HG03460 (cell line): ENCODE data around the gene RAD9A.

Experiments used
- ATAC-seq: cut with Tn5 transposase; IDR thresholded peaks from one replicate; pipeline ENCODE4 v1.9.1; 2021; ENCODE audit not compliant: unreplicated experiment

RAD9A gene

DNA sequence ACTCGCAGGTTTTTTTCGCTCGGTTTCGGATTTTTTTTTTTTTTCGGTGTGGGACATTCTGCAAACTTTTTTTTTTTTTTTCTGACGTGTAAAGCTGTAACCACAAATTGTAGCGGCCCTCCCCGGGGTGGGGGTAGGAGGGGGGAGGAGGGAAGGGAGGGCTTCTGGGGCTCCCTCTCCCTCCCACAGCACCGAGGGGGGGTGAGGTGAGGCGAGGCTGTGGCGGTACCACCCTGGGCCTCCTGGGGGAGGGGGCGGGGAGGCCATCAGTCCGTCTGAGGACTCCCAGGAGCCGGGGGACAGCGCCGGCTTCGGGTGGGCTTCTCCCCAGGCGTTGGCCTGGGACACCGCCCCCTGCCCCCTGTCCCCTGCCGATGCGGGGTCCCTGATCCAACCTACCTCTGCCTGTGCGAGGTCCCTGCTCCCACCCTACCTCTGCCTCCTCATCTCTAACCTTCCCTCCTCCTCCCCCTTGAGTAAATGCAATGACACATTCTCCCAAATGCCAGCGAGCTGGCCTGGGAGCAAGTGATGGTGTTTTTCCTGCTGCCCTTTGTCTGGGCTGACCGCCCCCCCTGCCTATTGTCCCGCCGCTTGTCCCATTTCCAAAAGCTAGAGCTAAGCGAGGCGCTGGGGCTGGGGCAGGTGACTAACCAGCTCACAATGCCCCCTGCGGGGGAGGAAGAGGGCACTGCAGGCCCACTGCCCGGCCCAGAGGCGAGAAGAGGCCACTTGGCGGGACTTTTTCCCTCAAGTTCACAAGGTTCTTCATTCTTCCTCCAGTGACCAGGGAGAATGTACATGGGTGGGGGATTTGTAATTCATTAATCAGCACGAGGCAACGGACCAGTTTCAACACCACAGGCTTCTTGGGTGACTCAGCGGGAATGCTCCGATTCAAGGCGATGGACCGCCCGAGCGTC, 17.9 kb upstream of the RAD9A start:
- no peak for ATAC-seq

DNA sequence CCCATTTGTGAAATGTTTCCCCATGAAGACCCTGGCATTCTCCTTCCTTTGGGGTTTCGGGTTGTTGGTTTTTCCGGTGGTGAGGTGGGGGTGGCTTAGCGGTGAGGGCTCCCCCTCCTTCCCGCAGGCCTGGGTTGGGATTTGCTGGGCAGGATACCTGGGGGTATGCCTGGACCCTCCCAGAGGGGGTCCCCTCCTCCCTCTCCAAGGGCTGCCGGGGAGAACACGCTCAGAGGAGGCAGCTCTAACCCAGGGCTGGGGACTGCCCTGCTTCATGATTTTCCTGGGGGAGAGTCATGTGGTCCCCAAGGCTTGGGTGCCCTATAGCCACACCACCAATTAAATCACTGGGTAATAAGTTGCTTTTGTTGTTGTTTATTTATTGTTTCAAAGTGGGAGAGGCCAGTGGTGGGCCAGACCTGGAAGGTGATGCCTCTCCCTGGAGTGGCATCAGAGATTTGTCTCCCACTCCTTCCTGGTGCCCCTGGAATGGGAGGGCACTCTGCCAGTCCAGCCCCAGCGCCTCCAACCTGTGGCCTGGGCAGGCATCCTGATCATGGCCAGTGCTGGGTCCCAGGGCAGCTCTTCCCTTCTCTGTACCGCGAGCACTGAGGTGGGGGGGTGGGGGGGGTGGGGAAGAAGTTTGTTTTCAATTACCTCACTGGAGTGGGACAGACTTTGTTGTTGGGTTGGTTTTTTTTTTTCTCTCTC, 17.1 kb upstream of the RAD9A start:
- no peak for ATAC-seq

DNA sequence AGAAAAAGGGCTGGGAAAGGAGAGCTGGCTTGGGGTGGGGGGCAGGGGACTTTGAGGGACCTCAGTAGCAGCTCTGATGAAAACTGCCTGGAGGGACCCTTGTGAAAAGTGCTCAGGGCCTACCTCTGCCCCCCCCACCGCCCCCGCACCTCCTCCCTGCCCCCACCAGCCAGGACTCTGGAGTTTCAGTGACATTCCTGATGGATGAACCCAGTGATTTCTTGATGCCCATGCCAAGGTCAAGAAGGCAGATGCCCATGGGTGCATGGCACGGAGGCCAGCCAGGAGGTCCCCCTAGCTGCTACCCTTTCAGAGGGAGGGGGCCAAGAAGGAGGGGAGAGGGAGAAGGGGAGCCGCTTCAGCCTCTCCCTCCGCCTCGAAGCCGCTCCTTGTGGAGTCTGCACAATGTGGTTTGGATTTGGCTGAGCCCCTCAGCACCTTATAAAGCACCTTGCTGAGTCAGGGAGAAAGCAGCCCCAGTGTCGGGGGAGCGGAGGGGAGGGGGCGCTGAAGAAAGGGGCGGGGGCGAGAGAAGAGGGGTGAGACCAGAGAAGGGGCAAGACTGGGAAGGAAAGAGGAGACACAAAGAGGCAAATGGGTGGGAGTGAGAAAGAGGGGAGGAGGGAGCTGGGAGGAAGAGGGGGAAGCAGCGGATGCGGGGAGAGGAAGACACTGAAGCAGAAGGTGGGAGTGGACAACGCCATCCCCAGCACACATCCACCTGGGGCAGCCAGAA, 16.3 kb upstream of the RAD9A start:
- no peak for ATAC-seq

DNA sequence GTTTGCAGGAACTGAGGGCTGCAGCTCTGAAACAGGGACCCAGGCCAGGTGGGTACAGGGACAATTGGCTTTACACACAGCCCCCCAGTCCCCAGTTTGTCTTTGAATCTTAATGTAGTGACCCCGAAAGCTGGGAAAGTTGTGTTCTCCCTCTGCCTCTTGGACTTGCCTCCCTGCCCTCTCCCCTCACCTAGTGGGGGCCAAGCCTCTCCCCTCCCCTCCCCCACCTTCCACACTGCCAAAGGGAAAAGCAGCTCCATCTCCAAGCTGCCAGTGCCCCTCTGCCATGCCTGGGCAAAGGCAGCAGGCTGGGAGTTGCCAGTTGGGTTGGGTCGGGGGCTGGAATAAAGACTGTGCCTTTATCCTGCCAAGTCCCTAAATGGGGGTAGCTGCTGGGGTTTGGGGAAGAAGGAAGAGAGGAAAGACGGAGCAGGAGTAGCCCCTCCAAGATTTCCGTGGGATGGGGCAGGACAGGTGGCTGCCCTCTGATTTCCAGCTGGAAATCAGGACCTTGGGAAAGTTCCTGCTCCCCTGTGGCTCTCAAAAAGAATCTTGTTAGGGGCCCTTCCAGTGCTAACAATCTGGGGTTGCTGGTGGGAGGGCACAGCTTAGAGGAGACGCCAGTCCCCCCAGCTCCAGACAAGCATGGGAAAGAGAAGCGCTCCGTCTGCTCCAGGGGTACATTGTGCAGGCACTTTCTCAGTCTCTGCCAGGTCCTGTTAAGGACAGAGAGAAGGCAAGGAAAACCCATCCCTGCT, 15.5 kb upstream of the RAD9A start:
- no peak for ATAC-seq

DNA sequence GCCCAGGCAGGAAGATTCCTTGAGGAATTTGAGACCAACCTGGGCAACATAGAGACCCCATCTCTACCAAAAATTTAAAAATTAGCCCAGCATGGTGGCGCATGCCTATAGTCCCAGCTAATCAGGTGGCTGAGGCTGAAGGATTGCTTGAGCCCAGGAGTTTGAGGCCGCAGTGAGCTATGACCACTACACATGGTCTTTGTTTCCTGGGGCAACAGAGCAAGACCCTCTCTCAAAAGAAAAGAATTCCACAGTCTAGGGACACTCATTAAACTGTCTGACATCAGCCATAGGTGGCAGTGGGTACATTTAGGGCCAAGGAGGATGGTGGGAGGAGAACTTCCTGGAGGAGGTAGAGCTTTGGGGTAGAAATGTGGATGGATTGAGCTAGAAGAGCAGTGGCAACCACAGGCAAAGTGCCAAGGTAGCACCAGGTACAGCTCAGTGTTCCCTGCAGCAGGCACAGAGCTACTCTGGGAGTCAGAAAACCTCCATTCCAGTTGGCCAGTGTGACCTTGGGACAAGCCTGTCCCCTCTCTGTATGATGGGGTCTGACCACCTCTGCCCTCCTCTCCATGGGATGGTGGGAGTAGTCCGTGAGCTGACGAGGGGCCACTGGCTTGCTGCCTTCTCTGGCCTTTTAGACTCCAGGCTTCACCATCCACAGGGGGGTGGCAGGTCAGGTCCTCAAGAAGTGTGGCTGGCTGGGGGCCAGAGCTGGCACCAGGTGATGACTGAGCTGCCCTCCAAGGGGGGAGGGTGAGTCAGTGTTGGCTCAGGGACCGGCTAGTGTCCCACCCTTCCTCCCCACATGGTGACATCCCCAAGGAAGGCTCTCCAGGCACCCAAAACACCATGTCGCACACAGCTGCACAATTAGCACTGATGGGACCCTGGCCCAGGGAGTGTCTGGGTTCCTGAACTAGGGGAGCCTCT, 14.6 kb upstream of the RAD9A start:
- no peak for ATAC-seq

DNA sequence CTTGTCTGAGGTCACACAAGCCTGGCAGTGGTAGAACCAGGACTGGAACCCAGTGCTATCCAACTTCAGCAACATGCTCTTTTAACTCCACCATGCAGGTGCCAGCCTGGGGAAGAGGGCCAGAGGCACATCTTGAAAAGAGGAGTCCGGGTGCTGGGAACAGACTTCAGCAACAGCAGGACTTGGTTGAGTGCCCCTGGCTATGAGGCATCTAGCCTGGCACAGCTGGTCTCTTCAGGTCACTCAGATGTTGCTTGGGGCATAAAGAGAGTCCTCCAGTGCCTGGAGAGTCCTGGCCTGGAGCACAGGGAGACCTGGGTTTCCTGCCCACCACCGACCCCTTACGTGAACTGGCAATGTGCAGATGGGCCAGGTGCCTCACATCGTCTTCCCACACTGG, 13.2 kb upstream of the RAD9A start:
- ATAC-seq, result no peak

DNA sequence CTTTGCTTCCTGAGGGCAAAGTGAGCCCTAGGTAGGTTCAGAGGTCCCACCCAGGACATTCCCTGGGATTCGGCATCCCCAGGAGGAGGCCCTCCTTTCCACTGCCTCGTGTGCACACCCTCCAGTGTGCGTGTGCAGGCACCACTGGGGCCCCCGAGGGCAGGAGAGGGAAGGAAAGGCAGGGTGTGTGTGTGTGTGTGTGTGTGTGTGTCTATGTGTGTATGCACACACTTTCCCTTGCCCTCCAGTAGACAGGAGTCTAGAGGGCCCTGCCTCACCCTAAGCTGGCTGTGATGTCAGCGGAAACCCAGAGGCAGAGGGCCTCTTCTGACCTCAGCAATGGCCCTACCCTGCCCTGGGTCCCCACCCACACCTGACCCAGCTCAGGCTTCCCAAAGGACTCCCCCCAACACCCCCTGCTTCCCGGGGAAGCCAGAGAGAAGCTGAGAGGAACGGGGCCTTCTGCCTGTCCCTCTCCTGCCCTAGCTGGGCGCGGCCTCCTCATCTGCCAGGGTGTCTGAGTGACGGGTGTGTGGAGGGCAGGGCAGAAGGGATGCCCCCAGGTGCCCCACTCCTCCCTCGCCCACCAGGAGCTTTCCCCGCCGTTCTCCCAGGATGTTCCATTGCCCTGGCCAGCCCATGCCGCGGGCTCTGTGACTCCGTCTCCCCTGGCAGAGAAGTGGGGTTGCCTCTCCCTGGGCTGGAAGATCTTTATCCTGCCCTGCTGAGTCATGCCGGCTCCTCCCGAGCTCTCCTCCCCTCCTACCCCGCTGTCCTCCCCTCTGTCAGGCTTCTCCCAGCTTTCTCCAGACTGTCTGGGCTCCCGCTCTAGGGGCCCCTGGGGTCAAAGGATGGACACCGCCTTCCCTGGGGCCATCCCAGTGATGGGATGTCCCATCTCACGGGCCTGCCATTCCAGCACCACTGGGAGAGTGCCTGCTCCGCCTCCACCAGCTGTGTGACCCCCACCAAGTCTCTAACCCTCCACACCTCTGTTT, 12.4 kb upstream of the RAD9A start:
- ATAC-seq, result no peak

DNA sequence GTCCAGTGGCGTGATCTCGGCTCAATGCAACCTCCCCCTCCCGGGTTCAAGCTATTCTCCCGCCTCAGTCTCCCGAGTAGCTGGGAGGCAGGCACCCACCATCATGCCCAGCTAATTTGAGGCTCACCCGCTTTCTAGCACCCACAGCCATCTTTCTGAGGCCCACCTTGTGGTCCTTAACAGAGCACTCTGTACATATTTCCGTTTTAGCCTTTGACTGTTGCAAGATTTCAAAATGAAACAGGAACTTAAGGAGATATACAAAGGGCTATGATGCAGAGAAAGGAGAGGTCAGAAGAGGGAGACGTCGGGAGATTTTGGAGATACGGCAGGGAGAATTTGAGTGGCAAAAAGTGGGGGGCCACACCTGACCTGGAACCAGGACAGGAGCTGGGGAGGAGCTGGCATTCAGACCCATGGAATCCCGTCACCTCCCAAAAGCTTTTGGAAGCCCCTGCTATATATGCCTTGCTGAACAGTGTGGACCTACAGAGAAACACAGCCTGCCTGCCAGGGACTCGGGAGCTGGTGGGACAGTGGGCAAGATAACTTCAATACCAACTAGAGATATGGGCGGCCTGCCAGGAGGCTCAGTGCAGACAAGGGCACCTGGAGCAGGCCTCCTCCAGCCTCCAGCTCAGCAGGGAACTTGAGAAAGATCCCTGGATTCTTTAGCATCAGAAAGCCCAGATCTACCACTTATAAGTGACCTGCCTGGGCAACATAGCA, 10.4 kb upstream of the RAD9A start:
- ATAC-seq, result no peak

DNA sequence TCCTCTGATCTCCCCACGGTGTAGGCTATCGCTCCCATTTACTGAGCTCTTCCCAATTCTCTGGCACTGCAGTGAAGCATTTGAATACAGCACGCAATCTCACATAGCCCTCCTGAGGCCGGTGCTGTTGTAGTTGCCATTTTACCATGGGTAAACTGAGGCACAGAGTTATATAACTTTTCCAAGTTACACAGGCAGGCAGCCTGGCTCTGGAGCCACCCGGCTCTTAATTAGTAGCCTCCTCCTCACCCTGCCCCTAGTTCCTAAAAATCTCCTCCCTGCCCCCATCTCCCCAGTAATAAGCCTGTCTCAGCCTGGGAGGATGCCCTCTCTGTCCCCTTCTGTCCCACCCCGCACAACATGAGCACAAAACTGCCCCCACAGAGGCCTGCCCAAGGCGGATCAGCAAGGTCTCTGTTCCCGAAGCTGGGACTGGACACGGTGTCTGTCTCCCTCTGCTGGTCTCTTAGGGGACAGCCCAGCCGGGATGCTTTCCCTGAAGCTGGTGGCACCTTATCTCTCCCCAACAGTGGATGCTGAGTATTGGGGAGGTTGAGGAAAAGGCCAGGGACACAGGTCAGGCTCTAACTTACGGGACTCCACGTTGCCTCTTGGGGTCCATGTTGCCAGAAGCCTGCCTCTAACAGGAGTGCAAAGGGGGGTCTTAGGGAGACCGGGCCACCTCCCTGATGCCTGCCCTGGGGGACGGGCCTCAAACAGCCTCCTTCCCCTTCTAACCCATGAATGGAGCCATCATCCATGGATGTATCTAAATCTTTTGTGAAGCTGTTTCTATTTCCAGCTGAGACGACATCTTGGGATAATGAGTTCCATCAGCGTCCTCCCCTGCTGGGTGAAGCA, 9.3 kb upstream of the RAD9A start:
- peak; percentile 54 for ATAC-seq

DNA sequence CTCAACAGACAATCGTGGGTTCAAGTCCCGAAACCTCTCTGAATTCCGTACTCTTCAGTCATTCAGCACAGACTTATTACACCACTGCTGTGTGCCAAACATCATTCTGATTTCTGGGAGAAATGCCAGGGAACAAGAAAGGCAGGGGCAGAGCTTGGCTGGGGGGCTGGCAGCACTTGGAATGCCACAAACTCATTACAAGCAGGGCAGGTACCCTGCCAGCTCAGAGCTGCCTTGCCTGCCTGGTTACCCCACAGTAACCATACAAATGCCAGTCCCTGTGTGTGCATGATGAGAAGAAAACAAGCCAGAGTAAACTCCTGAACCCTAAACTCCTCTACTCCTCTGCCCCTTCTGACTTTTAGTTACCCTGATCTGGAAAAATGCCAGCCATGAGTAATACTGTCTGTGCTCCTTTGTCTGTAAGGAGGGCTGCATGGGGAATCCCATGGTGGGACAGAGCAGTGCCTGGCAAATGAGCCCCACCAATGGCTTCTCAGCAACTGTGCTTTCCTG, 6.9 kb upstream of the RAD9A start:
- no peak for ATAC-seq

DNA sequence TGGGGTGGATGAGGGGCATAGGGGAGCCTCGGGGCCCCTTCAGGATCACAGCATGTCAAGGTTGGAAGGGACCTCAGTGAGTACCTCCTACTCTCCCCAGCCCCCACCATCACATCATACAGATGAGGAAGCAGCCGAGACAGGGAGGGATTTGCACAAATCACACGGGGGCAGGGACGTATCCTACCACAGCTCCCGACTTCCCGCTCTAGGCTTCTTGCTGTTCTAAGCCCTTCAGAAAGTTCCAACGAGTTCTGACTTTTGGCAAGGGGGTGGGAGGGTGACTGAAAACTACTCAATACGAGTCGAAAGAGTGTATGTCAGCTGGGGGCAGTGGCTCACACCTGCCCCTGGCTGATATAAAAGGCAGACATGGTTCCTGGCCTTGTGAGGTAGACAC, 4.7 kb upstream of the RAD9A start:
- no peak for ATAC-seq

DNA sequence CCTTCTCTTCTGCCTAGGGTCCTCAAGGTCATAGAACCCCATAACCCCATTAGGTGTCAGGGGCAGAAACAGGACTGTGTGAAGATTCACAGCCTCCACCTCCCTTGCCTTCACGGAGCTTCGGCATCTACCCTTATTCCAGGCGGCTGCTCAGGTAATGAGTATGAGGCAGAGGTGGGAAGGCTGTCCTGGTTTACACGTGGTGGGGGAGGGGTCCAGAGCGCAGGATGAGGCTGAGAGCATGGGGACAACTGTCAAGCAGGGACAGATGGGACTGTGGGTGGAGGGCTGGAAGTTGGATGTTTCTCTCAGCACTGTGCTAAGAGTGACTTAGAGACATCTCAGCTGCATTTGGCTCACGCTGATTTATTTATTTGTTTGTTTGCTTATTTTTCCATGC, 4.3 kb upstream of the RAD9A start:
- no peak for ATAC-seq

DNA sequence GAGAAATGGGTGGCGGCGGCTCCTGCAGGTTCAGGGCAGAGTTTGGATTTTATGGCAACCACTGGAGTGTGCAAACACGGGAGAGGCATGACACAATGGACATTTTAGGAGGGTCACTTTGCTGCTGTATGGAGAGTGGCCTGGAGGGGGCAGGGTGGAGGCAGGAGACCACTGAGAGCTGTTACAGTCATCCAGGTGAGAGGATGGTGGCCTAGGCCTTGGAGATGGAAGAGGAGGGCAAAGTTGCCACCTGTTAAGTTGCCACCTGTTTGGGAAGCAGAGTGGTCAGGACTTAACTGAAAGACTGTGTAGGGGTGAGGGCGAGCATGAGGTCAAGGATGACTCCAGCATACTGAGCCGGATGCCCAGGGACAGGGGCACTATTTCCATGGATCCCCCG, 2.3 kb upstream of the RAD9A start:
- no peak for ATAC-seq

DNA sequence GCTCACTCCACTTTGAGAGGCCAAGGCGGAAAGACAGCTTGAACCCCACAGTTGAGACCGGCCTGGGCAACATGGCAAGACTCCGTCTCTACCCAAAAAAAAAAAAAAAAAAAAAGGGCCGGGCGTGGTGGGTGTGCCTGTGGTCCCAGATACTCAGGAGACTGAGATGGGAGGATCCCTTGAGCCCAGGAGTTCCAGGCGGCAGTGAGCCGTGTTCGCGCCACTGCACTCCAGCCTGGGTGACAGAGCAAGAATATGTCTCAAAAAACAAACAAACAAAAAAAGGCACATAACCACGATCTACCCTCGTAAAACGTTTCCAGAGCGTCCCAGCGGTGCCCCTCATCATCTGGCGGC, 861 bp upstream of the RAD9A start:
- no peak for ATAC-seq

DNA sequence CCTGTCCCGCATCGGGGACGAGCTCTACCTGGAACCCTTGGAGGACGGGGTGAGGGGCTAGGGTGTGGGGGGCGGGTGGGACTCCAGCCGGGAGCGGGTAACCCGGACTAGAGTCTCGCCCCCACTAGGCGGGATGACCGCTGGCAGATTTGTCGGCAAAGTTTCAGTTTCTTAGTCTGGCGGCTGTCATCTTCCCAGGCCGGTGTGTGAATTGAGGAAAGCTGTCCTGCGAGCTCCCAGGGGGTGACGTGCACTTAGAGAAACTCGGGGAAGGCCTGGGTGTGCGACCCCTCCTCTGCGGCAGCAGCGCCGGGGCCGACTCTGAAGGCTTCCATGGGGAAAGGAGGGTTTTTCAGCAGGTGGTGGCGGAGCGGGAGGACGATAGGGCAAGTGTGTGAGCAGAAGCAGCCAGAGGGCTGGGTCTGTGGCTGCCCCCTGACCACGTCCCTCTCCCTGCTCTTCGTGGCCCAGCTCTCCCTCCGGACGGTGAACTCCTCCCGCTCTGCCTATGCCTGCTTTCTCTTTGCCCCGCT, 463 bp downstream of the RAD9A start:
- peak; percentile 11 for ATAC-seq

DNA sequence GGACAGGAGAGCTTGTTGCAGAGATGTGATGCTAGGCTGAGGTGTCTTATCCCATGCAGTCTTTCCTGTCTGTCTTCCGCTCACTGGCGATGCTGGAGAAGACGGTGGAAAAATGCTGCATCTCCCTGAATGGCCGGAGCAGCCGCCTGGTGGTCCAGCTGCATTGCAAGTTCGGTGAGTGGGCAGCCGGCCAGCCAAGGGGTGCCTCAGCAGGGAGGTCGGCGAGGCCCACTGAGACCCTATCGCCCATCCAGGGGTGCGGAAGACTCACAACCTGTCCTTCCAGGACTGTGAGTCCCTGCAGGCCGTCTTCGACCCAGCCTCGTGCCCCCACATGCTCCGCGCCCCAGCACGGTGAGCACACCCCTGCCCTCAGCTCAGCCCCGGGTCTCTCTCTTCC, 1.7 kb downstream of the RAD9A start:
- no peak for ATAC-seq

DNA sequence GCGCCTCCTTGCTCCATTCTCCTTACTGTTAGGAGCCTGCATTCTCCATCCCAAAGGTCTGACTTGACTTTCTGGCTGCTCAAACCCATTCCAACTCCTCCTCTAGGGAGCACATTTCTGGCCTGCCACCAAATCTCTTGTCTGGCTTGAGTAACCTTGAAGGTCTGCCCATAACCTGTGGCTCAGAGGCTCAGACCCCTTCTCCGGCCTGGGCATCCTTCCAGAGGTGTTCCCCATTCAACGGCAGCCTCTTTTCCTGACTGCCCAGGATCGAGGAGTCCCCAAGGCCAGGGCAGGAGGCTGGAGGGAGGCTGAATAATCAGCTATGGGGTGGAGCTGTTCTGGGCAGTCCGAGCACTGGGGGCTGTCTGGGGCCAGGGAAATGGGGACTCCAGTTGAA, 2.2 kb downstream of the RAD9A start:
- ATAC-seq, result no peak
